D721Med (cell line): ENCODE results near the gene ABCA2.

Experiments used
- DNase-seq: peaks from one replicate; pipeline ENCODE4 v3.0.0; 2011; ENCODE audit warnings: low spot score; ENCODE audit not compliant: insufficient read length
- FAIRE-seq: peaks from 2 replicates; lab custom pipeline; 2011; peaks lifted over from hg19 to GRCh38; lab: Jason Lieb, UNC
- TF ChIP-seq, protein P1 (sequence below): IDR thresholded peaks from 2 replicates; pipeline ENCODE4 v1.5.1; 2012; ENCODE audit warnings: mild to moderate bottlenecking, control low read depth; ENCODE audit not compliant: insufficient read depth; ENCODE audit errors: missing control alignments

The ABCA2 gene

GRCh38 chr9:137048655-137049543 is 20.9 kb upstream of the ABCA2 start:
- DNase-seq (no peak), FAIRE-seq (no peak)
- TF ChIP-seq, protein P1, sequence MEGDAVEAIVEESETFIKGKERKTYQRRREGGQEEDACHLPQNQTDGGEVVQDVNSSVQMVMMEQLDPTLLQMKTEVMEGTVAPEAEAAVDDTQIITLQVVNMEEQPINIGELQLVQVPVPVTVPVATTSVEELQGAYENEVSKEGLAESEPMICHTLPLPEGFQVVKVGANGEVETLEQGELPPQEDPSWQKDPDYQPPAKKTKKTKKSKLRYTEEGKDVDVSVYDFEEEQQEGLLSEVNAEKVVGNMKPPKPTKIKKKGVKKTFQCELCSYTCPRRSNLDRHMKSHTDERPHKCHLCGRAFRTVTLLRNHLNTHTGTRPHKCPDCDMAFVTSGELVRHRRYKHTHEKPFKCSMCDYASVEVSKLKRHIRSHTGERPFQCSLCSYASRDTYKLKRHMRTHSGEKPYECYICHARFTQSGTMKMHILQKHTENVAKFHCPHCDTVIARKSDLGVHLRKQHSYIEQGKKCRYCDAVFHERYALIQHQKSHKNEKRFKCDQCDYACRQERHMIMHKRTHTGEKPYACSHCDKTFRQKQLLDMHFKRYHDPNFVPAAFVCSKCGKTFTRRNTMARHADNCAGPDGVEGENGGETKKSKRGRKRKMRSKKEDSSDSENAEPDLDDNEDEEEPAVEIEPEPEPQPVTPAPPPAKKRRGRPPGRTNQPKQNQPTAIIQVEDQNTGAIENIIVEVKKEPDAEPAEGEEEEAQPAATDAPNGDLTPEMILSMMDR = no peak

GRCh38 chr9:137046088-137046787 is 18.2 kb upstream of the ABCA2 start, which contains the start of gene NPDC1:
Gene NPDC1, minus strand, starts transcription at chr9:137046177. Its CDS starts 188 bp downstream, at chr9:137045989.
- TF ChIP-seq, protein P1 = peak; percentile 67
- DNase-seq (peak; percentile 97), FAIRE-seq (no peak)

GRCh38 chr9:137045294-137046087 is 17.5 kb upstream of the ABCA2 start:
- TF ChIP-seq, protein P1 = no peak
- no peak for FAIRE-seq

DNA sequence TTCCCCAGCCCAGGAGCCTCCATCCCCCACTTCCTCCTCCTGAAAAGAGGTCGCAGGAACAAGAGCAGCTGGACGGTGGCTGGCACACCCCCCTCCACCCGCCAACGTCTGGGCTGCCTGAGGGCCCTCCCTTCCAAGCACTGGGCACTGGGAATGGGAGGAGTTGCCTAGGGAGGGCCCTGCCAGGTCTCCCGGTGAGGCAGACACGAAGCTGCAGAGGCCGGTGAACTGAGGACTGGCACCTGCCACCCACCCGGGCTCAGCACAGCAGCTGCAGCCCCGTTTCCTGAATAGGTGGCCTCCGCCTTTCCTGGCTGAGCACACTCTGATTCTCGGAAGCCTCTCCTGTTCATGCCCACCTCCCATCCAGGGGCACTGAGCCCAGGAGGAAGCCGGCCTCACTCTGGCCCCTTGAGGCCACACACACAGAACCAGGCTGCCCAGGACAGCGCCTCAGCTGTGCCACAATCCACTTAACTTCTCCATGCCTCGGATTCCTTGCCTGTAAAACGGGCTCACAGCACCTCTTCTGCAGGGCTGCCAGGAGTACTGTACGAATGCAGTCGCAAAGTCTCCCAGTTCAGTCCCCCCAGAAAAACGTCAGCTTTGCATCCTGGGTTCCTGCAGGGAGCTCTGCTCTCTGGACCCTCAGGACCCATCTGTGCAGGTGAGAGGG is 16.6 kb upstream of the ABCA2 start:
- TF ChIP-seq, protein P1 = no peak
- FAIRE-seq = no peak
- DNase-seq = no peak

More at GRCh38 chr9:137045294-137046087, 17.5 kb upstream of the ABCA2 start:
- DNase-seq = no peak

- DNase-seq = no peak
- TF ChIP-seq, protein P1 = no peak
- FAIRE-seq = no peak
Observed at GRCh38 chr9:137044037-137044436, 16.0 kb upstream of the ABCA2 start.
